ENCODE data around the gene SLC16A9. TPM values are rescaled to one million over a fixed set of nuclear protein-coding genes. Genes with fewer than 3 reads are reported as not detected.
"Not testable (repeated sequence)": the region's sequence is repeated elsewhere in the genome, so short reads cannot be mapped to it uniquely, and the experiment has no call there.

The SLC16A9 gene
- total RNA-seq, 4 donors from 2014 or later, result 0.25 to 2.3 (median 0.77) TPM

DNA sequence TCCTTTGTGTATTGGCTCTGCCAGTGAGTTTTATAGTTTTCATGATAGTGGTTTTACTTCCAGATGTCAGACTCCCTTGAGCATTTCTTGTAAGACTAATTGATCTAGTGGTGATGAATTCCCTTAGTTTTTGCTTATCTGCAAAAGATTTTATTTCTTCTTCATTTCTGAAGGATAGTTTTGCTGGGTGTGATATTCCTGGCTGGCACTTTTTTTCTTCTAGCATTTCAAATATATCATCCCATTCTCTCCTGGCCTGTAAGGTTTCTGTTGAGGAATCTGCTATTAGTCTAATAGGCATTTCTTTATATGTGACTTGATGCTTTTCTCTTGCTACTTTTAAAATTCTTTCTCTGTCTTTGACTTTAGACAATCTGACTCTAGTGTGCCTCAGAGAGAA is 64.8 kb downstream of the SLC16A9 start:
- TF ChIP-seq, protein P1, sequence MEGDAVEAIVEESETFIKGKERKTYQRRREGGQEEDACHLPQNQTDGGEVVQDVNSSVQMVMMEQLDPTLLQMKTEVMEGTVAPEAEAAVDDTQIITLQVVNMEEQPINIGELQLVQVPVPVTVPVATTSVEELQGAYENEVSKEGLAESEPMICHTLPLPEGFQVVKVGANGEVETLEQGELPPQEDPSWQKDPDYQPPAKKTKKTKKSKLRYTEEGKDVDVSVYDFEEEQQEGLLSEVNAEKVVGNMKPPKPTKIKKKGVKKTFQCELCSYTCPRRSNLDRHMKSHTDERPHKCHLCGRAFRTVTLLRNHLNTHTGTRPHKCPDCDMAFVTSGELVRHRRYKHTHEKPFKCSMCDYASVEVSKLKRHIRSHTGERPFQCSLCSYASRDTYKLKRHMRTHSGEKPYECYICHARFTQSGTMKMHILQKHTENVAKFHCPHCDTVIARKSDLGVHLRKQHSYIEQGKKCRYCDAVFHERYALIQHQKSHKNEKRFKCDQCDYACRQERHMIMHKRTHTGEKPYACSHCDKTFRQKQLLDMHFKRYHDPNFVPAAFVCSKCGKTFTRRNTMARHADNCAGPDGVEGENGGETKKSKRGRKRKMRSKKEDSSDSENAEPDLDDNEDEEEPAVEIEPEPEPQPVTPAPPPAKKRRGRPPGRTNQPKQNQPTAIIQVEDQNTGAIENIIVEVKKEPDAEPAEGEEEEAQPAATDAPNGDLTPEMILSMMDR (IDR thresholded peaks at IDR 0.05), result no peak
- ATAC-seq (ENCODE audit: low FRiP score), result no peak
- no peak for DNase-seq (ENCODE audit: low spot score)

DNA sequence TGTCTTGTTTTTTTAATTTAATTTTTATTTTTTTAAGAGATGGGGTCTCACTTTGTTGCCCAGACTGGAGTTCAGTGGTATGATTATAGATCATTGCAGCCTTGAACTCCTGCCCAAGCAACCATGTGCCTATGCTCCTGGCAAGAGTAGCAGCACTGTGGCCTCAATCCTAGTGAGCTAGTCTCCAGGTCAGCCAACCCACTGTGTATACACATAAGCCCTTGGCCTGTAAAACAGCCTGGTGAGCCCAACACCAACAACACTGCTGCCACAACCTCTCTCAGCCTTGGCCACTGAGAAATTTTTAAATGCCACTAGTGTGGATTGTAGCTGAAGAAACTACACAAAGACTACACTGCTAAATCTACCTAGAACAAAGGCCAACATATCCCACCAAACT is 68.0 kb downstream of the SLC16A9 start:
- ATAC-seq (ENCODE audit: low FRiP score); DNase-seq (ENCODE audit: low spot score): not testable (repeated sequence)

DNA sequence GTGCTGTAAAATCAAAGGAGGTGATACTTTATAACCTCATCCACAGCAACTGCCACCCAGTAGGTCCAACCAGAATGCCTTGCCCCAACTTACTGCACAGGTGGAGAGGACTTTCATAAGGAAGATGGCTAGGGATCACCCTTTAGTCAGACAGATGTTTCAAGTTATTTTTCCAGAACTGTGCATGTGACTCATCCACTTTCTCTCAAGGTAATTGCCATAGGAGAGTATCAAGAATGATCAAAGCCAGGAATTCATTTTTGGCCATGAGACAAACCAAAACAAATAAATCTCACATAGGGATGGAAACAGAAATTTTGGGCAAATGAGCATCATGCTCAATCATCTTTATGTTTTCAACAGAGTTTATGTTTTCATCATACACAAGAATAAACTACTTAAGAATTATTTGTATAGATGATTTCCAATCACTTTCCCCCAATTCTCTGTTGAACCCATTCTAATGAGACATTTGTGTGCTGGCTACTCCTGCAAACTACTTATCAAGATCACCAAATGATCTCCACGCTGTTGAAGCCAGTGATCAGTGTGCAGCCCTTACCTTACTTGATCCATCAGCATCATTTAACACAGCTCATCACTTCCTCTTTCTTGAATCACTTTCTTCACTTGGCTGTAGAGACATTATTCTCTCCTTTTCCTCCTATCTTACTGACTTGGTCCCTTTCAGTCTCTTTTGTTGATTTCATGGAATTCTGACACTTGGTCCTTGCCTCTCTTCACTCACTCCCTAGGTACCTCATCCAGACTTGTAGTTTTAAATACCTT is 74.0 kb downstream of the SLC16A9 start:
- DNase-seq (ENCODE audit: low spot score), result no peak
- no peak for ATAC-seq (ENCODE audit: low FRiP score)
- TF ChIP-seq, protein P1 (IDR thresholded peaks at IDR 0.05), result no peak

DNA sequence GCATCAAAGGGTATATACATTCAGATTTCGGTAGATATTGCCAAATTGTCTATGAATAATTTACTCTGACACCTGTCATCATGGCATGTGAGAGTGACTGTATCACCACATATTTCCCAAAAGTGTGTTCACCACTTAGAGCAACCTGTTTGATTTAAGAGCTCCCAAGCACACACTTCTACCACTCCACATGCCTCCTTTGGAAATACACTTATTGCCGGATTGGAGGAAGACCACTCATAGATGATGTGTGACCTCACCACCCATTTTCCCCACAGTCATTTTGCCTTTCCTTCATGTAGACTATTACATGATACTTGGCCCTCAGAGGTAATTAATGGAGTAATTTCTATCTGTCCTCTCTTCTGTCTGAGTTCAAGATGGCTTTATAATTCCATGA is 75.5 kb downstream of the SLC16A9 start:
- DNase-seq (ENCODE audit: low spot score) (no peak), ATAC-seq (ENCODE audit: low FRiP score) (no peak)
- TF ChIP-seq, protein P1 (IDR thresholded peaks at IDR 0.05), result no peak

DNA sequence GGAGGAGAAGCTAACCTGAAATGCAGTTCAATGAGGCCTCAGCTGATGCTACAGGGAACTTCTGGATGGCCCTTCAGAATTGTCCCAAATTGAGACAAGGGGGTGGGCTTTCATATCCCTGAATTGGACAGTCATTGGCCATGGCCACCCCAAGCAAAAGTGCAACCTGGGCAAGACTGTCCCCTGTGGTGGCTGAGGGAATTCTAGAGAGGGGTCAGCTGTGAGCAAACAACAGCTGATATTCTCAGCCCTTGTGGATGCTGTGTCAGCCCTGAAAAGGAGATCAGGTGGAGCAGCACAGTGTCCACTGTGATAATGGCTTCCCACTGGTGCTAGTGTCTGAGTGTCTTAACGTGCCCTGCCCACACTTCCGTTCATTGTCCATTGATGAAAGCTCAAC is 76.6 kb downstream of the SLC16A9 start:
- TF ChIP-seq, protein P1 (IDR thresholded peaks at IDR 0.05), result no peak
- ATAC-seq (ENCODE audit: low FRiP score) (no peak), DNase-seq (ENCODE audit: low spot score) (no peak)

DNA sequence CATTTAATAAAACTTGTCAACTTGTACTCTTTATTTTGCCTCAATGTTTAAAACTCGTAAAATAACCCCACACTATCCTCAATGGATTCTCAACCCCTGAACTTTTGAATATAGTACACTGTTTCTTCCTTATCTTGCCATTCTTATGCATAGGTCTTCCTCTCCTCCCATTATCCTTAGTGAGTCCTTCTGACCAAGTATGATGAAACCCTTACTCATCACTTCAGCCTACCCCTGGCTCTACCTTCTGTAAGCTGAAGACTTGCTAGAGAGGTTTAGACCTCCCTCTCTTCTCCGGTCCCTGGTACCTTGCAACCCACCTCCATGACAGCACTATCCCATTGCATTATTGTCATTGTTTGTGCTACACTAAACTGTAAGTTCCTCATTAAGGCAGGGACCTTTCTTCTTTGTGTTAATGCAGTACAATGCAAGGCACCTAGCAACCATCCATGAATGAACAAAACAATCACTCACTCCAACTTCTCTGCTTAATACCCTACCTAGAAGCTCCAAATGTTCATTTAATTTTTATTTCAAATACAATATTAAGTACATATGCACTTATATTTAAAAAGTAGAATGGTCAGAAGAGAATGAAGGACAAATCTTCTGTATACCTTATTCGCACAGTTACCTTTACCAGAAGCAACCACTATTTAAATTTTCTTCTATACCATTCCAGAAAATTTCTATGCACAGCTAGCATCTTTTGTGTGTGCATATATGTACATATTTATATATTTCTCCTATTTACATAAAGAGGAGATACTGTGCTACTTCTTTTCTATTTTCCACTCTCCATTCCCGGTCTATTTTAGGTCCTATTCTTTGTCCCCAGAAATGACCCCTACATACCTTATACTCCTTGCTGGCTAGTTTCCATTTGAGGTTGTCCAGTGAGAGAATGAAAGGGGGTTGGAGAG is 77.5 kb downstream of the SLC16A9 start:
- DNase-seq (ENCODE audit: low spot score), result no peak
- no peak for ATAC-seq (ENCODE audit: low FRiP score)
- TF ChIP-seq, protein P1 (IDR thresholded peaks at IDR 0.05), result no peak

DNA sequence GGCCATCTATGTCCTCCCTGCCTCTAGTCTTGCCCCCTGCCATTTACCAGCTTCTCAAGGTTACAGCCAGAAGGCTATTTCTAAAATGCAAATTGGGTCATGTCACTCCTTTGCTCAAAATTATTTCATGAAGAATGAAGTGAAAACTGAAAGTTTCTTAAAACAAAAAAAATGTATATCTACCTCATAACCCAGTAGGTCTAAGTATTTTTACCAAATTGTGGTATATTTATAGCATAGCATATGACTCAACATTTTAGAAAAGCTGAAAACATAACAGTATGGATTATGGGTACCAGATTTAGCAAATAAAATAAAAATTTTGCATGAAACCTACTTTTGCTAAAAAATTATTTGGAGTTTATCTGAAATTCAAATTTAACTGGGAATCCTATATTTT is 78.4 kb downstream of the SLC16A9 start:
- TF ChIP-seq, protein P1 (IDR thresholded peaks at IDR 0.05), result no peak
- DNase-seq (ENCODE audit: low spot score), result no peak
- ATAC-seq (ENCODE audit: low FRiP score), result no peak

All from omental fat pad (tissue), 4 donors.